WERI-Rb-1 (cell line): ENCODE measurements around the gene FLNB.
A peak's percentile ranks its signal among the peaks of the same experiment; 100 is the strongest.

Experiments
- DNase-seq: peaks from one replicate; pipeline ENCODE4 v3.0.0-alpha.2; 2020
- H3K27ac ChIP-seq: fragments of 250-450 bp; sonication (Bioruptor Pico); 2 replicates; pipeline ENCODE4 v1.5.1; 2020; ENCODE audit warnings: mild to moderate bottlenecking, moderate library complexity
- H3K27me3 ChIP-seq: fragments of 250-450 bp; sonication (Bioruptor Pico); 2 replicates; pipeline ENCODE4 v1.5.1; 2021; ENCODE audit warnings: mild to moderate bottlenecking, low read depth, moderate library complexity; ENCODE audit not compliant: insufficient read depth, severe bottlenecking
- H3K36me3 ChIP-seq: fragments of 250-450 bp; sonication (Bioruptor Pico); 2 replicates; pipeline ENCODE4 v1.5.1; 2020; ENCODE audit warnings: mild to moderate bottlenecking, moderate library complexity
- H3K4me3 ChIP-seq: 2 replicates; pipeline ENCODE4 v1.5.1; 2011; ENCODE audit warnings: low read depth, mild to moderate bottlenecking, control low read depth, low read length
- H3K9me3 ChIP-seq: fragments of 250-450 bp; sonication (Bioruptor Pico); 2 replicates; pipeline ENCODE4 v1.5.1; 2021; ENCODE audit warnings: mild to moderate bottlenecking, moderate library complexity; ENCODE audit not compliant: severe bottlenecking
- CTCF ChIP-seq: IDR thresholded peaks from 2 replicates; pipeline ENCODE4 v1.5.1; 2011; ENCODE audit warnings: low read depth, mild to moderate bottlenecking, control low read depth, inconsistent platforms, low read length

FLNB gene

DNA sequence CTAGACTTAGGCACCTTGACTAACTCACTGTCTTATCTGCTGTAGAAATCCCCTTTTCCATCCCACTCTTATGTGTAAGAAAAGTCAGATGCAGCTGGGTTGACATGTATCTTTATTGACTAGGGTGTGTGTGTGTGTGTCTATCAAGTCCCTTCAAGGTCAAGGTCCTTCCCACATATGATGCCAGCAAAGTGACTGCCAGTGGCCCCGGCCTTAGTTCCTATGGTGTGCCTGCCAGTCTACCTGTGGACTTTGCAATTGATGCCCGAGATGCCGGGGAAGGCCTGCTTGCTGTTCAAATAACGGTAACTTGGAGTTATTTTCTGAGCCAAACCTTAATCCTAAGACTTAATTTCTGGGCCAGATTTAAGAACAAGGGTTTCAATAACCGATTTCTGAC, 126.2 kb downstream of the FLNB start:
- Histone ChIP-seq H3K4me3 (no peak overlapping the region), H3K27me3 (no peaks in the 10 kb centered on the region), H3K36me3 (peaks cover 12% of the 10 kb centered on the region), H3K9me3 (no peaks in the 10 kb centered on the region), H3K27ac (no peak overlapping the region)
- DNase-seq = no peak
- TF ChIP-seq CTCF = no peak

DNA sequence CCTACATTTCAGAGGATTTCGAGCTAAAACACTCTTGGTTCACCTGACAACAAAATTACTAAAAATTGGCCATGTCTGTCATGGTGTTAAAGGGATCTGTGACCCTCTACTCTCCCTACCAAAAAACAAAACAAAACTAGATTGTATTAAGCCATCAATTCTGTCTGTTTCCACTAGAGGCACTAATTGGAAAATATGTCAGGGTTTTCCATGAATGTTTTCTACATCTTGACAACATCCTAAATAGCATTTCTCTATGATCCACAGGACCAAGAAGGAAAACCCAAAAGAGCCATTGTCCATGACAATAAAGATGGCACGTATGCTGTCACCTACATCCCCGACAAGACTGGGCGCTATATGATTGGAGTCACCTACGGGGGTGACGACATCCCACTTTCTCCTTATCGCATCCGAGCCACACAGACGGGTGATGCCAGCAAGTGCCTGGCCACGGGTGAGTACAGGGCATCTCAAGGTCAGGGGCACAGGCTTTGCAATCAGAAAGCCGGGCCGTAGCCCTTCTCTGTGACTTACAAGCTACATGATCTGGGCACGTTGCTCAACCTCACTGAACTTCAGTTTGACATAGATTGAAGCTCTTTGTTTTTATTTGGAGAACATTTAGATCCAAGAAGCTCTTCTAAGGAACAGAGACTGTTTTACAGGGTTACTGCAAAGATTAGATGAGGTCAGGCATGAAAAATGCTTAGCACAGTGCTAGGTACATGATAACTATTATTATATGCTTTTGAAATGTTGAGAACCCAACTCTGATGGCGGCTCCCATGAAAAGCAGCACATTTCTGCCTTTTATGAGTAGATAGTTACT, 127.7 kb downstream of the FLNB start:
- TF ChIP-seq CTCF = no peak
- Histone ChIP-seq H3K36me3 (peaks cover 12% of the 10 kb centered on the region), H3K27me3 (no peaks in the 10 kb centered on the region)

GRCh38 chr3:58137306-58137705, 129.1 kb downstream of the FLNB start:
- Histone ChIP-seq H3K9me3 (no peaks in the 10 kb centered on the region), H3K4me3 (no peak overlapping the region), H3K27me3 (no peaks in the 10 kb centered on the region), H3K27ac (no peak overlapping the region), H3K36me3 (peaks cover 10% of the 10 kb centered on the region)
- TF ChIP-seq CTCF = no peak
- DNase-seq = no peak

More for the DNA sequence above, 127.7 kb downstream of the FLNB start:
- no peak for DNase-seq
- Histone ChIP-seq H3K4me3 (no peak overlapping the region), H3K27ac (no peak overlapping the region), H3K9me3 (no peaks in the 10 kb centered on the region)

GRCh38 chr3:58141766-58142345, 133.6 kb downstream of the FLNB start:
- H3K27ac ChIP-seq = peak overlapping the region; percentile 59
- H3K36me3 ChIP-seq = peaks cover 3% of the 10 kb centered on the region
- no peaks in the 10 kb centered on the region for H3K27me3 ChIP-seq
- no peak for TF ChIP-seq CTCF
- H3K9me3 ChIP-seq = no peaks in the 10 kb centered on the region
- H3K4me3 ChIP-seq = no peak overlapping the region
- DNase-seq = peak; percentile 36

- no peak overlapping the region for H3K27ac ChIP-seq
- peaks cover 3% of the 10 kb centered on the region for H3K36me3 ChIP-seq
- H3K4me3 ChIP-seq = no peak overlapping the region
- H3K9me3 ChIP-seq = no peaks in the 10 kb centered on the region
- no peaks in the 10 kb centered on the region for H3K27me3 ChIP-seq
- TF ChIP-seq CTCF = no peak
- no peak for DNase-seq
These were observed 135.3 kb downstream of the FLNB start for GRCh38 chr3:58143417-58144055.
